IPS-18c (cell line): ENCODE data around the gene HSPB9.

ENCODE experiments used
- H3K4me3 ChIP-seq: 2 replicates; pipeline ENCODE4 v1.7.0; 2013; ENCODE audit warnings: low read depth, mild to moderate bottlenecking, low read length, moderate library complexity; ENCODE audit not compliant: insufficient read depth
- H3K9me3 ChIP-seq: one replicate; pipeline ENCODE4 v1.6.1; 2013; ENCODE audit warnings: mild to moderate bottlenecking, low read length, moderate library complexity; ENCODE audit not compliant: control insufficient read depth, insufficient read depth

Gene HSPB9, protein sequence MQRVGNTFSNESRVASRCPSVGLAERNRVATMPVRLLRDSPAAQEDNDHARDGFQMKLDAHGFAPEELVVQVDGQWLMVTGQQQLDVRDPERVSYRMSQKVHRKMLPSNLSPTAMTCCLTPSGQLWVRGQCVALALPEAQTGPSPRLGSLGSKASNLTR

DNA sequence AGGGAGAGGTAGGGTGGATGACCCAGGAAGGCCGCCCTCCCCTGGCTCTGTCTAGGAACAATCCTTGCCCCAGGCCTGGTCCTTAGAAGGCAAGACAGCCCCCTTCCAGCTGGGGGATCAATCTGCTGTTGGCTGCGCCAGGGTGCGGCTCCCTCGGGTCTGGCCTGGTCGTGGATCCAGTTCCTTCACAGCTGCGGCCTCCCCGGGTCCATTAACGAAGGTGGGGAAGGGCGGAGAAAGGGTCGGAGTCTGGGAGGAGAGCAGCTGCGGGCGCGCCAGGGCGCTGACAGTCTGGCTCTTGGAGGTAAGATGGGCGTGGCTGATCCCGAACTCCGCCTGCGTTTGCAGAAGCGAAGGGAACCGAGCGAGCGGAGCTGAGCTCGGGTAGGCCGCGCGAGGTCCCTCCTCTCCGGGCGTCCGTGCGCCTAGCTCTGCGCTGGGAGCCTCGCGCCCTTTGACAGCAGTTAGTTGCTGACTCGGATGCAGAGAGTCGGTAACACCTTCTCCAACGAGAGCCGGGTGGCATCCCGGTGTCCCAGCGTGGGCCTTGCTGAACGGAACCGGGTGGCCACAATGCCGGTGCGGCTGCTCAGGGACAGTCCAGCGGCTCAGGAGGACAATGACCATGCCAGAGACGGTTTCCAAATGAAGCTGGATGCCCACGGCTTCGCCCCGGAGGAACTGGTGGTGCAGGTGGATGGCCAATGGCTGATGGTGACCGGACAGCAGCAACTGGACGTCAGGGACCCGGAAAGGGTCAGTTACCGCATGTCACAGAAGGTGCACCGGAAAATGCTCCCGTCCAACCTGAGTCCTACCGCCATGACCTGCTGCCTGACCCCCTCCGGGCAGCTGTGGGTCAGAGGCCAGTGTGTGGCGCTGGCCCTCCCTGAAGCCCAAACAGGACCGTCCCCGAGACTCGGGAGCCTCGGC lies at the start of gene HSPB9:
TSS of gene HSPB9 (plus strand) at position 434 of the 933 bp plus-strand sequence. CDS start at position 481, 47 bp downstream.
- peak within 1 kb of the TSS; percentile 40; the same call in 1 of the 2 replicates for H3K4me3 ChIP-seq
- no peaks in the 10 kb centered on the region for H3K9me3 ChIP-seq

DNA sequence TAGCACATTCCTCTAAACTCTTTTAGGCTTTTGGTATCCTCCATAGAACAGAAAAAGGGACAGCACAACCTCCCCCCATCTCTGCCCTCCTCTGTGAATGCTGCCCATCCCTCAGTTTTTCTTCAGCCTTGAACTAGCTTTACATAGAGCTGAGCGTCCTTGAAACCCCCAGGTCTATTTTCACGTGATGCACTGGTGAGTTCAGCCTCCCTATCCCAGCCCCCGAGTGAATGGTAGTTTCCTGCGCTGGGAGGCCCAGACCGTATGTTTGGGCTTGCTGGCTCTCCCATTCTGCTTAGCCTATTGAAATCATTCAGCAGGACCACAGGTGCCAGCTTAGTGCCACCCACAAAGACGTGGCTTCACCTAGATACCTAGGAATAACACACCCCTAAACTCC lies 46.8 kb upstream of the HSPB9 start:
- H3K9me3 ChIP-seq = no peaks in the 10 kb centered on the region
- no peak overlapping the region for H3K4me3 ChIP-seq

DNA sequence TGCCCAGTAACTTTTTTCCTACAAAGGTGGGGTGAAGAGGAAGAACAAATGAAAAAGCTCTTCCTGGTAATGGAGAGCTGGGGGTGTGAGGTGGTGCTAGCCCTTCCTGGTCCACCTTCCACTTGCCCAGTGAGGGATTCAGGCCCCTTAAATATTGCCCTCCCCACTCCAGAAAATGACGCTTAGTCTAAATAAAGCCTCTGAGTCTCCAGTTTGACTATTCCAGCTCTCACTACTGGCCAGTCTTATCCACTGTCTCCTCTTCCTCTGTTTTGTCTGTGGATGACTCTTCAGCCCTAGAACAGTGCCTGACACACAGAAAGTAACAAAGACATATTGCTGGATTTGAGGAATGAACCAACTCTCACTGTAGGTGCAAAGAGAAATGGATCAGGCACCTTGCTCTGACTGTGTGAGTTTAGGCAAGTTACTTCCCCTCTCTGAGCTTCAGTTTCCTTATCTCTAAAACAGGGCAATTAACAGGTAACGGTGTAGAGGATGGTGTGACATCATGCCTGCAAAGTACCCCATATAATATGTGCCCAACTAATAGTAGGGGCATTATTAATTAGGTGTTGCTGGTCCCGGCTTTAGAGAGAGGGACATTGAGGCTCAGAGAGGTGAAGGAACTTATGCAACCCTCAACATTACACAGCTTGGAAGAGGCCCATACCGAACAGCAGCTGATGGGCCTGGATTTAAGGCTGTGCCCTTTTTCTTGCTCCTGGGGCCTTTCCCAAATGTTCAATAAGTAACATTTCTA lies 45.6 kb upstream of the HSPB9 start:
- H3K9me3 ChIP-seq = no peaks in the 10 kb centered on the region
- H3K4me3 ChIP-seq = no peak overlapping the region

DNA sequence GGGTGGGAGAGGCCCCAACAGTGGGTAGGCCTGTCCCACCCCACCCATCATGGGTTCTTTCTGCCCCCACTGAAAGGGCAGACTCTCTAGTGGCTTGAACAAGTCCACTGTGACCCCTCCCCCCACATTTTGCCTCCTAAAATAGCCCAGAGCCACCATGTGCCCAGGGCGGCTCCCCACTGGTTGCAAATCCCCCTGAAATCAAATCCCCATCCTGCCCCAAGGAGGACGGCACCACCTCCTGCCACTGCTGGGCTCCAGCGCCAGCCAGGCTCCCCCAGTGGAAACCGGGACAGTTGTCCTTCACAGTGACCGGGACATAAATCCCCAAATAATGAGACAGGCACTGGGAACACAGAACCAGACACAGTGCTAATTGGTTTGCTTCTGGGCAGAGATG lies 44.8 kb upstream of the HSPB9 start:
- Histone ChIP-seq H3K4me3 (no peak overlapping the region), H3K9me3 (no peaks in the 10 kb centered on the region)

DNA sequence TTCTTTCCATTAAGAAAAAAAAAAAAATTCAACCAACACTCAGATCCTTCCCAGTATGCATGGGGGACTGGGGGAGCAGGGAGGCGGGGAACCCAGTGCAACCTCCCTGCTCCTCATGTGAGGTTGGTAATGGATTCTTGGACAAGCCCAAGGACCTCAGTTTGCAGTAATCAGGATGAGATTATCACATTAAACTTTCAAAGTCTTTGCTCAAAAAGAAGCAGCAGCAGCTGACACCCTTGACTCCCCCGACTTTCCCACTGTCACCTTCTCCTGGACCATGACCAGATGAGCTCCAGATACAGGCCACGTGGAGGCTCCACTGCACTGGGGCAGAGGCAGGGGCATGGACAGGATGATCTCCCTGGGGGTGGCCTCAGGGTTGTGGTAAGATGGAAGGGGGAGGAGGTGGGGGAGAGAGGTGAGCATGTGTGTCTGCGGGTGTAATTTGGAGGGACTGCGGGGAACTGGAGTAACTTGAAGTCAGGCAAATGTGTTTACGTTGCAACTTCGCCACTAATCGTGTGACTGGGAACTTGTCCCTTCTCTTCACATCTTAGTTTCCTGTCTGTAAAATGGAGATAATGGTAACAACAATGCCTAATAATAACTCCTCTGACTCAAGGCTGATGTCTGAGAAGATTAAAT lies 44.1 kb upstream of the HSPB9 start:
- H3K4me3 ChIP-seq = no peak overlapping the region
- no peaks in the 10 kb centered on the region for H3K9me3 ChIP-seq

DNA sequence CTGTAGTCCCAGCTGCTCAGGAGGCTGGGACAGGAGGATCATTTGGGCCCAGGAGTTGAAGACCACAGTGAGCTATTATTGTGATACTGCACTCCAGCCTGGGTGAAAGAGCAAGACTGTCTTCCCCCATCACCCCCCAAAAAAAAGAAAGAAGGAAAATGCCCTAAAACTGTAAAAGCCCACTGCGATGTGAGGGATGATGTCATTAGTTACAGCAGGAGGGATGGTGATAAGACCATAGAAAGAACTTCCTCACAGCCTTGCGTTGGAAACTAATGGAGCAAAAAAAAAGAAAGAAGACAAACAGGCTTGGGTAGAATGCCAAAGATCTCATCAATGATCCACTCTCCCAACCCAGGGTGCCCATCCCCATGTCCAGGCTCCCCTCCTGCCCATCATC lies 43.1 kb upstream of the HSPB9 start:
- no peak overlapping the region for H3K4me3 ChIP-seq
- no peaks in the 10 kb centered on the region for H3K9me3 ChIP-seq

DNA sequence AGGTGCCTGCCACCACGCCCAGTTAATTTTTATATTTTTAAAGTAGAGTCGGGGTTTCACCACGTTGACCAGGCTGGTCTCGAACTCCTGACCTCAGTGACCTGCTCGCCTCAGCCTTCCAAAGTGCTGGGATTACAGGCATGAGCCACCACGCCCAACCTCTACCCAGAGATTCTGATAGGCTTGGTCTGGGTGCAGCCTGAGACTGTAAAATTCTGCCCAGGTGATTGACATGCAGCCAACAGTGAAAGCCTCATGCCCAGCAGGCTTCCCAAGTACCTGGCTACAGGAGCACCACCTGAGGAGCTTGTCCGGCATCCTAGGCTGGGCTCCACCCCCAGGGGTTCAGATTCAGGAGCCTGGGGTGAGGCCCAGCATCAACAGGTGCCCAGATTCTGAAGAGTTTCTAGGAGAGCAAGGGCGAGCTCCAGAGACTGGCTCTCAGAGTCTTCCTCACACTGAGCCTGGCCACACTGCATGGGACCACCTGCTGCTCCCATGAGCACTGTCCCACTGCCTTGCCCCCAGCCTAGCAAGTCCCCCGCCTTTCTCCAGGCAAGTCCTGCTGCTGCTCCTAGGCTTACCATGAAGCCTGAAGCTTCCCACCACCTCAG lies 41.0 kb upstream of the HSPB9 start:
- Histone ChIP-seq H3K4me3 (no peak overlapping the region), H3K9me3 (no peaks in the 10 kb centered on the region)

DNA sequence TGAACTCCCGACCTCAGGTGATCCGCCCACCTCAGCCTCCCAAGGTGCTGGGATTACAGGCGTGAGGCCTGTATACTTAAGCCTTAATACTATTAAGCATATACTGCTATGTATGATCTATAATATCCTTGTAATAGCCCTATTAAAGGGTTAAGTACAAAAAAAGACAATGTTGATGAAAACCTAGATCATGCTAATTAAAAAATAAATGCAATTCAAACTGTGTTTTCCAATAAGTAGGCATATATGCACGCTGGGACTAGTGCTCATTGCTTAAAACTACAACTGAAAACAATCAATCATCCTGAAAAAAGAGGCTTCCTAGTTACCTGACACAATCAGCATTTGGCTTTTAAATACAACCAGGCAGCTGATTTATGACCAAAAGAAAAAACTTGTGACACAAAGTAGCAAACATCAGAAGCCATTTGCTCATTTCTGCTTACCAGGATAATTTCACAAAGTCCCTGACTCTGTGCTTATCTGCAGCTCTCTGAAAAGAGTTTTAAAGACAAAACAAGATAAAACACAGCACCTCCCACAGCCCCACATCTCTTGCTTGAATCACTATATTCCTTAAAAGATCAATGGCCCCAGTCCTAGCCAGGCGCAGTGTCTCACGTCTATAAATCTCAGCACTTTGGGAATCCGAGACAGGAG lies 35.4 kb upstream of the HSPB9 start:
- no peak overlapping the region for H3K4me3 ChIP-seq
- H3K9me3 ChIP-seq = no peaks in the 10 kb centered on the region

DNA sequence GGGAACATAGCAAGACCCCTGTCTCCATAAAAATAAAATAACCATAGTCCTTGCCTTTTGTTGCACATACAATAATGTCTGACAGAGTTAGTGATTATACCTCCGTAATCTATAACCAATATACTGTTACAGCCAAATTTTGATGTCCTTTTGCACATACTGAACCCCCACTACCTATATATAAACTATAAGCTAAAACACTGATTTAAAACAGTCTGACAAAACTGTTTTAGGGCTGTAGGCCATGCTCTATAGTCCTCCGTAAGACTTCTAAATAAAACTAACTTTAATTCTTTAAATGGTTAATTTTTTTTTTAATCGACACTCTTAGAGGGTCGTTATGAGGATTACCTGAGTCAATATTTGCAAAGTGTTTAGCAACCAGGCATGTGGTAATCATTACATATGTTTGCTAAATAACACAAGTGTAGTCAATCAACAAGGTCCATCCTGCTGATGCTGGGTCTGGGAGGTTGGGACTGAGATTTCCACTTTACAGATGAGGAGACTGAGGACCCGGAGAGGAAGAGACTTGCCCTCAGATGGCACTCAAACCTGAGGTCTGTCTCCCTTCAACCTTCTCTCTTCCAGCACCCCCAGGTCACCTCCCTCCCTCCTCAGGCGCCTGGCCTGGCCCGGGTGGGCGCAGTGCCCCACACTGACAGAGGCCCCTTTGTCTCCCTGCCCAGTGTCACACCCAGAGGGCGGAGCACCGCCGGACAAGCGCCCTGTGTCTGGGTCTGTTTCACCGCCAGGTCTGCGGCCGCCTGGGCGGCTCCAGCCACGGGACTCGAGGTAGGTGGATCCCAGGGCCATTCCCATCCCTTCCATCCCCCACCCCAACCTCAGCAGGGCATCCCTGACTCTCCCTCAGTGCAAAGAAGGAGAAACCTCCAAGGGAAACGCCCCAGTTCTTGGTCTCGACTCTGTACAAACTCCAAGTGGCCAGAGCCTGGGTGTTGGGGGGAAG lies 34.6 kb upstream of the HSPB9 start:
- Histone ChIP-seq H3K4me3 (no peak overlapping the region), H3K9me3 (no peaks in the 10 kb centered on the region)

DNA sequence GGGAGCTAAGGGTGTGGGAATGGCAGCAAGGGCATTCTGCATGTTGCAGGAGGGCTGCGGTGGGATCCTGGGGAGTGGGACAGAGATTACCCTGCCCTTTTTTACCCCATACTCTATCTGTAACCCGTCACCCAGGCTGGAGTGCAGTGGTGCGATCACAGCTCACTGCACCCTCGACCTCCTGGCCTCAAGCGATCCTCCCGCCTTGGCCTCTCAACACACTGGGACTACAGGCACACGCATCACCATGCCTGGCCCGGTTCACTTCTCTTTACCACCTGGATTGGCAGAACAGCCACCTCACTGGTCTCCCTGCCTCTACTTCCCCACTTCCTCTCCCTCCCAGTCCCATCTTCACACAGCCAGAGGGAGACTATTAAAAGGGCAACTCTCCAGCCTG lies 33.9 kb upstream of the HSPB9 start:
- Histone ChIP-seq H3K4me3 (no peak overlapping the region), H3K9me3 (no peaks in the 10 kb centered on the region)

DNA sequence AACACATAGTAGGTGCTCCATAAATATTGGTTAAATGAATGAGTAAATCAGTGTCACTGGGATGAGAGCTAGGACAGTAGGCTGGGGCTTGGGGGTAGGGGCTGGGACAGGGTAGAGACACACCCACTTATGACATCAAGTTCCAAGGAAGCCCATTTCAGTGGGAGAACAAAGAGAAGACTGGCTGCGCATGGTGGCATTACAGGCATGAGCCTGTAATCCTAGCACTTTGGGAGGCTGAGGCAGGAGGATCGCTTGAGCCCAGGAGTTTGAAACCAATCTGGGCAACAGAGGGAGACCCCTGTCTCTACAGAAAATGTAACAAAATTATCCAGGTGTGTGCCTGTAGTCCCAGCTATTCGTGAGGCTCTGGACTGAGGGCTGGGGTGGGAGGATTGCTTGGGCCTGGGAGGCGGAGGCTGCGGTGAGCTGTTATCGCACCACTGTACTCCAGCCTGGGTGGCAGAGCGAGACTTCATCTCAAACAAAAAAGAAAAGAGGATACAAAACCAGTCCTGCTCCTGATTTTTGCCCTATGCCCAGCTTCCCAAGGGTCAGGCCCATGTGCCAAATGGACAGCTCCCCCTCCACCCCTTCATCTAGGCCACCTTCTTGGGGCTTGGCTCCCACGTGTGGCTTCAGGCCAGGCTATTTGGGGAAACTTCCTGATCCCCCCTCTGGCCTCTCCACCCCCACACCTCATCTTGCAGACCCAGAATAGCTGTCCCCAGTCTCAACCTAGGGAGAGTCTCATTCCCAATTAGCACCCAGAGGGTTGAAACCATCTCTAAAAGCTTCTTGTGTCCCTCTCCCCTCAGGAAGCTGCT lies 31.4 kb upstream of the HSPB9 start:
- no peak overlapping the region for H3K4me3 ChIP-seq
- H3K9me3 ChIP-seq = no peaks in the 10 kb centered on the region

DNA sequence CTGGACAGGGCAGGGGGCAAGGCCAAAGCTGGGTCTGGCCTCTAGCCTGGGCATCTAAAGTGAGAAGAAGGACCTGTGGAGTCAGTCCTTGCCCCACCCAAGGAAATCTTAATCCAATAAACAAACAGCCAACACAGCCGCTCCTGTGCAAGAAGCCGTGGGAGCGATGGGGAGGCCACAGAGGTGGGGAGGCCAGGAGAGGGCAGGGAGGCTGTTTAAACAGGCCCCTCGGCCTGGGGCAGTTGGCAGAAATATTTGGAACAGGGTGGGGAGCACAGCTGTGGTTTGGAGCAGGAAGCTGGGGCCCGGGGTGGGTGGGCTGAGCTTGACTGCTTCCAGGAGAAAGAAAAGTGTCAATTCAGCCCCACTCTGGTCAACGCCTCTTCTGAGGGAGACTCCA lies 29.7 kb upstream of the HSPB9 start:
- Histone ChIP-seq H3K4me3 (no peak overlapping the region), H3K9me3 (no peaks in the 10 kb centered on the region)

DNA sequence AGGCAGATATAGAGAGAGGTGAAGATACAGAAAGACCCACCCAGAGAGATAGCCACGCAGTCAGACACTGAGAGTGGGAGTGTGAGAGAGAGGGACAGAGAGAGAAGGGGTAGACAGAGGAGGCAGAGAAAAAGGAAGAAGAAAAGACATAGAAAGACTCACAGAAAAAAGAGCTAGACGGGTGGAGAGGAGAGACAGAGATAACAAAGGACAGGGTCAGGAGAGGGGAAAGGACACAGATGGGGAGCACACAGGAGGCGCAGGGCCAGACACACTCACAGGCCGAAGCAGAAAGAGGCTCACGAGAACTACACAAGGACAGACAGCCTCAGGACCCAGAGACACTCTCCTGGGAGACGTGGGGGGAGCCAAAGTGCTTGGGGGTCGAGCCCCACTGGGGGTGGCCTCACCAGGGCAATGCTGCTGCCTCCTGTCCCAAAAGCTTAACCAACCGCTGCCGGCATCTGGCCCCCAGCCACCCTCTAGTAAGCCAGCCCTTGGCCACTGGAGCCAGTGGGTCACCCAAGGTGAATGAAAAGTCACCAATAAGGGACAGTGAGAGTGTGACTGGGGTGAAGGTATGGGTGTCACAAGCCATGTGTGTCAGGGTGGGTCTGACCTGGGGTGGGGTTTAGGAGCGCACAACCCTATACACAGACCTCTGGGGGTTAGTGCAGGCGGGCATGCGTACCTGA lies 28.1 kb upstream of the HSPB9 start:
- peaks cover 2% of the 10 kb centered on the region for H3K9me3 ChIP-seq

DNA sequence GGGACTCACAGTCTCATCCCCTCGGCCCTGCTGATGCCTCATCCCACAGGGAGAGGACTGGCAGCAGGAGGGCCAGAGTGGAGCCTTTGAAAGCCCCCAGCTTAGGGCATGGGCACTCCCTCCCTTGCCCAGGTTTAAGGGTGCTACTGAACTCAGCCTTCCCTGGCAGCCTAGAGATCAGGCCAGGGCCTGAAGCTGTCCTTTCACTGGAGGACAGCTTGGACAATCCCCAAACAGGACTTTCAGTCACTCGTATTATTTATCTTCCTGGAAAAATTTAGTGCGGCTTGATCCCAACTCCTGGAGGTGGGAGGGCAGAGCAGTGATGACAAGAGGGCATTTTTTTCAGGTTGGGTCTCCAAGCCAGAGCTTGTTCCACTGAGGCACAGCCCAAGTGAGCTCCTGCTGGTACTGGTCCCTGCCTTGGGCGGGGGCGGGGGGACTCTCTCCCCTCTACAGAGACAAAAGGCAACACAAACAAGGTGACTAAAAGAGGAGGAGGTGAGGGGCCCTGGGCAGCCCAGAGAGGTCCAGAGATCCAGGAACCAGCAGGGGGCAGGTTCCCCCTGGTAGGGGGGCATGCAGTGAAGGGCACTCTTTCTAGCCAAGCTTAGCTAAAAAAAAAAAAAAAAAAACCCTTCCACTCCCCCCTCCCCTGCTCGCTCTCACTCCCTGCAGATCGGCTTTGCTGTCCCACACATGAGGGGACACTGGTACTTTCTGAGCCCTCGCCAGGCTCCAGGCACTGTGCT lies 26.1 kb upstream of the HSPB9 start:
- no peak overlapping the region; the same call in 1 of the 2 replicates for H3K4me3 ChIP-seq
- peaks cover 2% of the 10 kb centered on the region for H3K9me3 ChIP-seq

More for the DNA sequence above, 28.1 kb upstream of the HSPB9 start:
- no peak overlapping the region for H3K4me3 ChIP-seq
